GM12865 (cell line): ENCODE measurements around the gene TIMM44.

ENCODE experiments used
- DNase-seq: peaks from one replicate; pipeline ENCODE4 v3.0.0; 2010; ENCODE audit warnings: low read depth
- H3K4me3 ChIP-seq: 2 replicates; pipeline ENCODE4 v1.5.1; 2011; ENCODE audit warnings: mild to moderate bottlenecking, low read depth, low read length, control low read depth
- CTCF ChIP-seq: IDR thresholded peaks from 2 replicates; pipeline ENCODE4 v1.5.1; 2011; ENCODE audit warnings: low read length, control low read depth, low read depth, inconsistent platforms; ENCODE audit not compliant: insufficient read depth; ENCODE audit errors: missing control alignments

Gene TIMM44

GRCh38 chr19:7943444-7944176, at the start of gene TIMM44:
Gene TIMM44, minus strand, starts transcription at chr19:7943666. Its CDS starts 15 bp downstream, at chr19:7943651.
- peak within 1 kb of the TSS; percentile 96 for H3K4me3 ChIP-seq
- DNase-seq, result peak; percentile 100
- no peak for TF ChIP-seq CTCF

- H3K4me3 ChIP-seq, result no peak overlapping the region
- no peak for DNase-seq
- TF ChIP-seq CTCF, result no peak
Measured at GRCh38 chr19:7992575-7992974, 49.1 kb upstream of the TIMM44 start.

GRCh38 chr19:7989071-7989575, 45.7 kb upstream of the TIMM44 start:
- TF ChIP-seq CTCF, result no peak
- no peak for DNase-seq
- H3K4me3 ChIP-seq, result no peak overlapping the region

- H3K4me3 ChIP-seq, result no peak overlapping the region
- TF ChIP-seq CTCF, result no peak
- no peak for DNase-seq
Measured at GRCh38 chr19:7988307-7988706, 44.8 kb upstream of the TIMM44 start.

- DNase-seq, result peak; percentile 31
- H3K4me3 ChIP-seq, result no peak overlapping the region
- TF ChIP-seq CTCF, result no peak
Measured at GRCh38 chr19:7987114-7987768, 43.8 kb upstream of the TIMM44 start.

- TF ChIP-seq CTCF, result no peak
- no peak for DNase-seq
Measured at GRCh38 chr19:7986321-7987113, 43.1 kb upstream of the TIMM44 start.

More at GRCh38 chr19:7986321-7987113, 43.1 kb upstream of the TIMM44 start:
- H3K4me3 ChIP-seq, result no peak overlapping the region
